CD8-positive, alpha-beta memory T cell (primary cell): ENCODE results near the gene TSPEAR. TPM values are rescaled to one million over a fixed set of nuclear protein-coding genes. Genes with fewer than 3 reads are reported as not detected.
A peak's percentile ranks its signal among the peaks of the same experiment; 100 is the strongest.
"Not testable (repeated sequence)": the region's sequence is repeated elsewhere in the genome, so short reads cannot be mapped to it uniquely, and the experiment has no call there.

Experiments used
- CTCF ChIA-PET: fragments of 350-600 bp; sonication (Branson Sonifier 250); formaldehyde crosslinking; loops from one replicate; lab custom pipeline; 2021; ENCODE audit warnings: antibody characterized with exemption; lab: Charles Lee
- POLR2A ChIA-PET: fragments of 350-600 bp; sonication (Branson Sonifier 250); formaldehyde crosslinking; loops from one replicate; lab custom pipeline; 2021; ENCODE audit warnings: antibody characterized with exemption; lab: Charles Lee
- DNase-seq, 5 donors: peaks; one replicate each; pipeline versions ENCODE4 v3.0.0 to v3.0.0-alpha.2; 2020 to 2022; ENCODE audit warnings: mixed read lengths in 1 of 5
- H3K27ac ChIP-seq: one replicate; pipeline ENCODE4 v1.7.0; 2013; ENCODE audit warnings: low read depth, mild to moderate bottlenecking, low read length, moderate library complexity
- H3K27me3 ChIP-seq: 2 replicates; pipeline ENCODE4 v1.7.0; 2013; ENCODE audit warnings: low read length, mild to moderate bottlenecking; ENCODE audit not compliant: insufficient read depth, poor library complexity, severe bottlenecking
- H3K36me3 ChIP-seq: 2 replicates; pipeline ENCODE4 v1.7.0; 2013; ENCODE audit warnings: mild to moderate bottlenecking, low read length, moderate library complexity; ENCODE audit not compliant: insufficient read depth
- H3K4me1 ChIP-seq: 2 replicates; pipeline ENCODE4 v1.7.0; 2013; ENCODE audit warnings: mild to moderate bottlenecking, low read length, moderate library complexity; ENCODE audit not compliant: insufficient read depth
- H3K4me3 ChIP-seq: 2 replicates; pipeline ENCODE4 v1.7.0; 2013; ENCODE audit warnings: mild to moderate bottlenecking, low read length
- H3K9me3 ChIP-seq: 2 replicates; pipeline ENCODE4 v1.7.0; 2013; ENCODE audit warnings: mild to moderate bottlenecking, low read length
- H3K27ac Mint-ChIP-seq, 8 donors: one replicate each; pipeline ENCODE4 v1.8.0; 2020 to 2021; ENCODE audit warnings: mixed read lengths in 8 of 8, mild to moderate bottlenecking in 6 of 8, inconsistent platforms in 3 of 8, moderate library complexity in 3 of 8
- H3K27me3 Mint-ChIP-seq, 2 donors: one replicate each; pipeline ENCODE4 v1.8.0; 2020 to 2021; ENCODE audit warnings: mixed read lengths in 2 of 2, mild to moderate bottlenecking in 1 of 2, moderate library complexity in 1 of 2
- H3K36me3 Mint-ChIP-seq, 3 donors: one replicate each; pipeline ENCODE4 v1.8.0; 2020 to 2021; ENCODE audit warnings: mixed read lengths in 3 of 3, inconsistent platforms in 1 of 3, mild to moderate bottlenecking in 1 of 3
- H3K4me1 Mint-ChIP-seq, 3 donors: one replicate each; pipeline ENCODE4 v1.8.0; 2020 to 2021; ENCODE audit warnings: mixed read lengths in 3 of 3, inconsistent platforms in 1 of 3, mild to moderate bottlenecking in 1 of 3
- H3K4me3 Mint-ChIP-seq, 7 donors: one replicate each; pipeline ENCODE4 v1.8.0; 2020 to 2021; ENCODE audit warnings: mixed read lengths in 7 of 7, mild to moderate bottlenecking in 6 of 7, moderate library complexity in 4 of 7, inconsistent platforms in 2 of 7
- H3K9me3 Mint-ChIP-seq, 5 donors: one replicate each; pipeline ENCODE4 v1.8.0; 2020 to 2022; ENCODE audit warnings: mixed read lengths in 5 of 5, mild to moderate bottlenecking in 3 of 5, moderate library complexity in 2 of 5, inconsistent platforms in 1 of 5
- polyA plus RNA-seq: library from polyadenylated mRNA; unstranded; fragments of 300-500 nt; fragmentation: Illumina TruSeq; gene quantifications from one replicate; pipeline ENCODE4 v1.2.3, GENCODE V29; 2021
- total RNA-seq, 2 experiments: library from RNA; stranded (reverse); gene quantifications; one replicate each; pipeline ENCODE4 v1.2.3, GENCODE V29; 2021

TSPEAR gene
- total and polyA plus RNA-seq, 3 experiments from 2014 or later = 0.05 TPM; not detected in 2

DNA sequence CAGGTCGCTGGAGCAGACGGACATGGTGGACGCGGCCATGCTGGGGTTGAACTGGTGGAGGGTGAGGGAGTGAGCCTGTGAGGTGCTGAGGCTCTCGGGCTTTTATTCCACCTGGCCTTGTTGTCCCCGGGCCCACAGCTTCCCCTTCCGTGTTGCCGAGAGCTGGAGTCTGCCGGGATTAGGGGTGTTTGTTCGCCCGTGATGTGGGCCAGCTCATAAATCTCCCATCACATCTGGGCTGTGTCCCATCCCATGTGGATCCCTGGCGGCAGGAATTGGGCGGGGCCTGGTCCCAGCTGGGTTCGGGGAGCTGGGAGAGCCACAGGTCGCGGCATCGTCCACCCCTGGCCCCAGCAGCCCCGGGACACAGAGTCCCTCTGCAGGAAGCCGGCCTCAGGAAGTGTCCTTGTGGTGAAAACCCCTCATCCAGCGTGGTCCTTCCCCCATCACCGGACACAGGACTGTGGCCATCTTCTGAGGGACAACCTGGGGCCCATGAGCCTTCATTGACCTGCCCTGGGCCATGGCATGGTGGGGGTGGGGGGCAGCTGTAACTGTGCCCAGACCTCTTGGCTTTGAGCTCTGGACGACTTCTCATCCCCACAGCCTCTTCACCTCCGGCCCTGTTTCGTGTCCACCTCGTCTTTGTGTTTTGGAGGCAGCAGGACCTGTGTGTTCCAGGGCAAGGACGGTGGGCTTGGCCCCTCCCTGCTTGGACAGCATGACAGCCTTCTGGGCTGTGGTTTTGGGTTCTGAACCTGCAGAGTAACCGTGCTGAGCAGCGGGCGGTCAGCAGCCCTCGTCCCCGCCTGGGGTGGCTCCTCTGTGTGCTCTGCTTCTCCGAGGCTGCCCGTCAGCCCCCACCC lies 118.7 kb downstream of the TSPEAR start, which contains the start of gene KRTAP10-6:
Gene KRTAP10-6, minus strand, starts transcription at position 60 of the 866 bp plus-strand sequence. Its CDS starts 21 bp downstream, at position 39.
- Histone ChIP-seq H3K4me3 (no peak within 1 kb of the TSS), H3K4me1 (no peaks in the 10 kb centered on the region), H3K9me3 (no peaks in the 10 kb centered on the region), H3K36me3 (no peaks in the 10 kb centered on the region), H3K27me3 (no peaks in the 10 kb centered on the region), H3K27ac (peak within 1 kb of the TSS; percentile 73)
- peaks cover 1 to 10% of the 10 kb centered on the region in 2 donors for H3K27me3 Mint-ChIP-seq
- CTCF ChIA-PET = no interaction called here
- H3K27ac Mint-ChIP-seq = peak within 1 kb of the TSS in 1 of 8 donors; percentile 52
- no peaks in the 10 kb centered on the region for H3K9me3 Mint-ChIP-seq
- peaks cover 2 to 12% (median 5%) of the 10 kb centered on the region in 3 donors for H3K4me1 Mint-ChIP-seq
- no peak within 1 kb of the TSS for H3K4me3 Mint-ChIP-seq
- H3K36me3 Mint-ChIP-seq = peaks cover 0 to 2% (median 0%) of the 10 kb centered on the region in 3 donors
- no peak for DNase-seq
- POLR2A ChIA-PET = no interaction called here

- H3K4me3 Mint-ChIP-seq, H3K36me3 Mint-ChIP-seq, CTCF ChIA-PET: not testable (repeated sequence)
Measured at GRCh38 chr21:44591801-44592130, 119.6 kb downstream of the TSPEAR start.

DNA sequence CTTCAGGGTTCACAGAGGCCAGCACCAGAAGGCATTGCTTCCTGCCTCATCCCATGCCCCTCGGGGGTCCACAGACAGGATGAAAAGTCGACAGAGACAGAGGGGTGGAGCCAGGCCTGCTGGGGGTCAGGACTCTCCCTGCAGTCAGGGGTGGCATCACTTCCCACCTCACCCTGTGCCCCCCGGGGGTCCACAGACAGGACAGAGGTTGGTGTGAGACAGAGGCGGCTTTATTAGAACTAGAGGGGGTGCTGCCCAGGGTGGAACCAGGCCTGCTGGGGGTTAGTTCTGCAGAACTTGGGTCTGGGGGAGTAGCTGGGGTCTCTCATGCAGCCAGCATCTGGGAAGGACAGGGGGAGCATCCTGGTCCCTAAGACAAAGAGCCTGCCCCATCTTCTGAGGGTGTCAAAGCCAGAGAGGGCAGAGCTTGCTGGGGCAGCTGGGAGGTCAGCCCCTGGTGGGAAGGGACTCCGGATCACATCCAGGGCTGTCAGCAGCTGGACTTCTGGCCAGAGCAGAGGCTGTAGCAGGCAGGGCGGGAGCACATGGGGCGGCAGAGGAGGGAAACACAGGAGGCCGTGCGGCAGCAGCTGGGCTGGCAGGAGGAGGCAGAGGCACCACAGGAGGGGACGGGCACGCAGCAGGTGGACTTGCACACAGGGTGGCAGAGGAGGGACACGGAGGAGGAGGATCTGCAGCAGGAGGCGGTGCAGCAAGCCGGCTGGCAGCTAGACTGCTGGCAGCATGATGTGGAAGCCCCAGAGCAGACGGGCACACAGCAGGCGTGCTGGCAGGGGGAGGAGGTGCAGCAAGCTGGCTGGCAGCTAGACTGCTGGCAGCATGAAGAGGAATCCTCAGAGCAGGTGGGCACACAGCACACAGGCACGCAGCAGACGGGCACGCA lies 120.2 kb downstream of the TSPEAR start:
- H3K4me3 Mint-ChIP-seq, H3K4me3 ChIP-seq, POLR2A ChIA-PET, H3K4me1 ChIP-seq, H3K27me3 ChIP-seq, CTCF ChIA-PET, H3K36me3 ChIP-seq, DNase-seq, H3K9me3 ChIP-seq, H3K36me3 Mint-ChIP-seq, H3K9me3 Mint-ChIP-seq, H3K27ac ChIP-seq: not testable (repeated sequence)
- peaks cover 2 to 12% (median 5%) of the 10 kb centered on the region in 3 donors for H3K4me1 Mint-ChIP-seq
- peaks cover 1 to 25% of the 10 kb centered on the region in 2 donors for H3K27me3 Mint-ChIP-seq
- H3K27ac Mint-ChIP-seq = peak overlapping the region in 1 of 8 donors; percentile 83

More at GRCh38 chr21:44591801-44592130, 119.6 kb downstream of the TSPEAR start:
- H3K36me3 ChIP-seq, H3K4me3 ChIP-seq, H3K4me1 ChIP-seq, H3K27ac ChIP-seq, H3K27me3 ChIP-seq, H3K27ac Mint-ChIP-seq, H3K9me3 Mint-ChIP-seq, H3K9me3 ChIP-seq, POLR2A ChIA-PET, DNase-seq: not testable (repeated sequence)
- Mint-ChIP-seq H3K4me1 (peaks cover 2 to 12% (median 5%) of the 10 kb centered on the region in 3 donors), H3K27me3 (peaks cover 1 to 19% of the 10 kb centered on the region in 2 donors)

DNA sequence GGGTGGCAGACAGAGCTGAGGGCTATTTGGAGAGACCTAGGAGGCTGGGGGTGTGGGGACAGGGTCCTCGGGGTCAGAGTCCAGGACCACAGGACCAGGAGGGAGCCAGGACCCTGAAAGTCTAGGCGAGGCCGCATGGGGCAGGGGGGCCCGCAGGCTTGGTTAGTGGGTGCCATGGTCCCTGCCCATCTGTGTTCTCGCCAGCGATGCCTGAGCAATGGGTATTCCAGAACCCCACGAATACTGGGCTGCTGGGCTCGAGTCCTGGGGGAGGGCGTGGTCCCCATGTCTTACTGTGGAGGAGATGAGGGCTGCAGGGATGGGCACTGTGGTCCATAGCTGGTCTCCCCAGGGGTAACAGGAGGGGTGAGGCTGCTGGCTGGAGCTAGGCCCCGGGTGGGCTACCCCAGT lies 121.1 kb downstream of the TSPEAR start:
- H3K36me3 Mint-ChIP-seq = peaks cover 0 to 7% (median 2%) of the 10 kb centered on the region in 3 donors
- Histone ChIP-seq H3K4me3 (no peak overlapping the region), H3K27ac (no peak overlapping the region), H3K27me3 (no peaks in the 10 kb centered on the region), H3K9me3 (no peaks in the 10 kb centered on the region), H3K4me1 (no peaks in the 10 kb centered on the region), H3K36me3 (no peaks in the 10 kb centered on the region)
- no peak overlapping the region for H3K27ac Mint-ChIP-seq
- H3K4me1 Mint-ChIP-seq = peaks cover 2 to 11% (median 3%) of the 10 kb centered on the region in 3 donors
- ChIA-PET CTCF (no interaction called here), POLR2A (no interaction called here)
- H3K9me3 Mint-ChIP-seq = no peaks in the 10 kb centered on the region
- peaks cover 1 to 32% of the 10 kb centered on the region in 2 donors for H3K27me3 Mint-ChIP-seq
- no peak for DNase-seq
- H3K4me3 Mint-ChIP-seq = no peak overlapping the region

- CTCF ChIA-PET = no interaction called here
- Mint-ChIP-seq H3K9me3 (no peaks in the 10 kb centered on the region), H3K4me3 (no peak overlapping the region), H3K27me3 (peaks cover 5 to 36% of the 10 kb centered on the region in 2 donors), H3K4me1 (peaks cover 0 to 8% (median 0%) of the 10 kb centered on the region in 3 donors), H3K27ac (no peak overlapping the region), H3K36me3 (peaks cover 0 to 8% (median 0%) of the 10 kb centered on the region in 3 donors)
- no peaks in the 10 kb centered on the region for H3K4me1 ChIP-seq
- no peaks in the 10 kb centered on the region for H3K36me3 ChIP-seq
- no peak for DNase-seq
- no peaks in the 10 kb centered on the region for H3K9me3 ChIP-seq
- no peaks in the 10 kb centered on the region for H3K27me3 ChIP-seq
- POLR2A ChIA-PET = no interaction called here
- no peak overlapping the region for H3K27ac ChIP-seq
- H3K4me3 ChIP-seq = no peak overlapping the region
Measured at GRCh38 chr21:44589586-44590305, 121.6 kb downstream of the TSPEAR start.

DNA sequence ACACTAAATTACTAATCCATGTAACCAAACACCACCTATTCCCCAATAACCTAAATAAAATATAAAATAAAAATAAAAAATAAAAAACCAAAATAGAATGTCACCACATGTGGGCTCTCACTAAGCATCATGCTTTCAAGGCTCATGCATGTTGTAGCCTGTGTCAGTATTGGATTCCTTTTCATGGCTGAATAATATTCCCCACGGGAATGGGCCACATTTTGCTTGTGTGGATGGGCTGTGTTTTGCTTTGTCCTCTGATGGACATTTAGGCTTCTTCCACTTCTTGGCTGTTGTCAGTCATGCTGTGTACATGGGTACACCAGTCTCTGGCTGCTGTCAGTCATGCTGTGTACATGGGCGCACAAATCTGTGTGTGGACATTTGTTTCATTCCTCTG lies 122.3 kb downstream of the TSPEAR start:
- Histone ChIP-seq H3K36me3 (no peaks in the 10 kb centered on the region), H3K4me3 (no peak overlapping the region), H3K27ac (no peak overlapping the region), H3K27me3 (no peaks in the 10 kb centered on the region), H3K4me1 (no peaks in the 10 kb centered on the region), H3K9me3 (no peaks in the 10 kb centered on the region)
- Mint-ChIP-seq H3K27me3 (peaks cover 5 to 41% of the 10 kb centered on the region in 2 donors), H3K27ac (no peak overlapping the region), H3K4me1 (peaks cover 0 to 13% (median 1%) of the 10 kb centered on the region in 3 donors), H3K36me3 (peaks cover 0 to 8% (median 0%) of the 10 kb centered on the region in 3 donors), H3K4me3 (no peak overlapping the region), H3K9me3 (peaks cover 0 to 1% (median 0%) of the 10 kb centered on the region in 5 donors)
- DNase-seq = no peak
- POLR2A ChIA-PET = no interaction called here
- CTCF ChIA-PET = no interaction called here

GRCh38 chr21:44585892-44586291 lies 125.5 kb downstream of the TSPEAR start:
- no peak overlapping the region for H3K4me3 Mint-ChIP-seq
- CTCF ChIA-PET = no interaction called here
- peak overlapping the region in 1 of 8 donors; percentile 51 for H3K27ac Mint-ChIP-seq
- Histone ChIP-seq H3K4me3 (no peak overlapping the region), H3K27ac (no peak overlapping the region), H3K4me1 (peaks cover 3% of the 10 kb centered on the region), H3K36me3 (no peaks in the 10 kb centered on the region), H3K27me3 (no peaks in the 10 kb centered on the region), H3K9me3 (no peaks in the 10 kb centered on the region)
- no peak for DNase-seq
- POLR2A ChIA-PET = no interaction called here
- peaks cover 10 to 42% of the 10 kb centered on the region in 2 donors for H3K27me3 Mint-ChIP-seq
- H3K9me3 Mint-ChIP-seq = peaks cover 7 to 16% (median 10%) of the 10 kb centered on the region in 5 donors
- peaks cover 0 to 26% (median 2%) of the 10 kb centered on the region in 3 donors for H3K36me3 Mint-ChIP-seq
- peaks cover 1 to 14% (median 14%) of the 10 kb centered on the region in 3 donors for H3K4me1 Mint-ChIP-seq
